GM12801 (cell line): ENCODE results near the gene CKS1B.

Experiments
- CTCF ChIP-seq: IDR thresholded peaks from one replicate; pipeline ENCODE4 v1.5.1; 2011; ENCODE audit warnings: control low read depth; ENCODE audit not compliant: insufficient read length; ENCODE audit errors: extremely low read depth

Gene CKS1B

GRCh38 chr1:155005076-155006011 lies 30.9 kb downstream of the CKS1B start:
- TF ChIP-seq CTCF = no peak

- no peak for TF ChIP-seq CTCF
Observed at GRCh38 chr1:155006601-155007101, 32.2 kb downstream of the CKS1B start.

- TF ChIP-seq CTCF = no peak
Observed at GRCh38 chr1:155007251-155007828, 32.9 kb downstream of the CKS1B start.

- TF ChIP-seq CTCF = no peak
Observed at GRCh38 chr1:155008015-155008941, 33.8 kb downstream of the CKS1B start.

- TF ChIP-seq CTCF = no peak
Observed at GRCh38 chr1:155009221-155009711, 34.8 kb downstream of the CKS1B start.

- TF ChIP-seq CTCF = no peak
Observed at GRCh38 chr1:155009742-155010141, 35.3 kb downstream of the CKS1B start.
